ENCODE measurements around the gene H6PD.

The H6PD gene

DNA sequence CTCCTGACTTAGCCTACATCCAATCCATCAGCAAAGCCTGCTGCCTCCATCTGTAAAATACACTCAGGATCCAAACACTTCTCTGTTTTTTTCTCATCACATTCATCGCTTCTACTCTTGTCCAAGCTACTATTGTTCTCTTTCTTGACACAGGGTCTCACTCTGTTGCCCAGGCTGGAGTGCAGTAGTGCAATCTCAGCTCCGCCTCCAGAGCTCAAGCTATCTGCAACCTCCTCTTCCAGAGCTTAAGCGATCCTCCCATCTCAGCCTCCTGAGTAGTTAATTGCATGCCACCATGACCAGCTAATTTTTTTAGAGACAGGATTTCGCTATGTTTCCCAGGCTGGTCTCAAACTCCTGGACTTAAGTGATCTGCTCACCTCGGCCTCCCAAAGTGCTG is 44.3 kb upstream of the H6PD start:
- H3K4me2 ChIP-seq (ENCODE audit: low read length) = no peak overlapping the region
- no peaks in the 10 kb centered on the region for H3K9me3 ChIP-seq (ENCODE audit: insufficient read depth, low read length)

GRCh38 chr1:9191231-9191630 is 43.3 kb upstream of the H6PD start:
- TF ChIP-seq EZH2phosphoT487 (IDR thresholded peaks at IDR 0.05; ENCODE audit: low read depth) = no peak
- TF ChIP-seq, protein P1, sequence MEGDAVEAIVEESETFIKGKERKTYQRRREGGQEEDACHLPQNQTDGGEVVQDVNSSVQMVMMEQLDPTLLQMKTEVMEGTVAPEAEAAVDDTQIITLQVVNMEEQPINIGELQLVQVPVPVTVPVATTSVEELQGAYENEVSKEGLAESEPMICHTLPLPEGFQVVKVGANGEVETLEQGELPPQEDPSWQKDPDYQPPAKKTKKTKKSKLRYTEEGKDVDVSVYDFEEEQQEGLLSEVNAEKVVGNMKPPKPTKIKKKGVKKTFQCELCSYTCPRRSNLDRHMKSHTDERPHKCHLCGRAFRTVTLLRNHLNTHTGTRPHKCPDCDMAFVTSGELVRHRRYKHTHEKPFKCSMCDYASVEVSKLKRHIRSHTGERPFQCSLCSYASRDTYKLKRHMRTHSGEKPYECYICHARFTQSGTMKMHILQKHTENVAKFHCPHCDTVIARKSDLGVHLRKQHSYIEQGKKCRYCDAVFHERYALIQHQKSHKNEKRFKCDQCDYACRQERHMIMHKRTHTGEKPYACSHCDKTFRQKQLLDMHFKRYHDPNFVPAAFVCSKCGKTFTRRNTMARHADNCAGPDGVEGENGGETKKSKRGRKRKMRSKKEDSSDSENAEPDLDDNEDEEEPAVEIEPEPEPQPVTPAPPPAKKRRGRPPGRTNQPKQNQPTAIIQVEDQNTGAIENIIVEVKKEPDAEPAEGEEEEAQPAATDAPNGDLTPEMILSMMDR (IDR thresholded peaks at IDR 0.05; ENCODE audit: low read depth, low read length) = no peak
- H3K27me3 ChIP-seq (ENCODE audit: low read depth, low read length) = no peaks in the 10 kb centered on the region
- H3K36me3 ChIP-seq (replicated peaks; ENCODE audit: low read depth, low read length) = no peaks in the 10 kb centered on the region
- H4K20me1 ChIP-seq (ENCODE audit: insufficient read depth, low read length) = no peaks in the 10 kb centered on the region
- no peak overlapping the region for H2AFZ ChIP-seq (ENCODE audit: low read depth, low read length)
- no peak overlapping the region for H3K4me2 ChIP-seq (ENCODE audit: low read length)
- peaks cover 8% of the 10 kb centered on the region for H3K4me1 ChIP-seq (ENCODE audit: low read length)
- no peak overlapping the region for H3K27ac ChIP-seq (ENCODE audit: low read length)
- H3K4me3 ChIP-seq (ENCODE audit: low read length) = no peak overlapping the region
- no peaks in the 10 kb centered on the region for H3K9me3 ChIP-seq (ENCODE audit: insufficient read depth, low read length)
- H3K9ac ChIP-seq (ENCODE audit: low read length) = no peak overlapping the region
- H3K79me2 ChIP-seq (ENCODE audit: low read length) = no peaks in the 10 kb centered on the region

More for the DNA sequence above, 44.3 kb upstream of the H6PD start:
- H3K27ac ChIP-seq (ENCODE audit: low read length) = no peak overlapping the region
- TF ChIP-seq, protein P1 (IDR thresholded peaks at IDR 0.05; ENCODE audit: low read depth, low read length) = no peak
- no peak for TF ChIP-seq EZH2phosphoT487 (IDR thresholded peaks at IDR 0.05; ENCODE audit: low read depth)
- no peaks in the 10 kb centered on the region for H3K36me3 ChIP-seq (replicated peaks; ENCODE audit: low read depth, low read length)
- no peak overlapping the region for H3K4me3 ChIP-seq (ENCODE audit: low read length)
- no peak overlapping the region for H2AFZ ChIP-seq (ENCODE audit: low read depth, low read length)
- 0 out of 2 replicates have a peak, but pooled peaks cover 4% of the 10 kb centered on the region for H3K4me1 ChIP-seq (ENCODE audit: low read length)
- no peaks in the 10 kb centered on the region for H3K27me3 ChIP-seq (ENCODE audit: low read depth, low read length)
- no peak overlapping the region for H3K9ac ChIP-seq (ENCODE audit: low read length)
- no peaks in the 10 kb centered on the region for H4K20me1 ChIP-seq (ENCODE audit: insufficient read depth, low read length)
- no peaks in the 10 kb centered on the region for H3K79me2 ChIP-seq (ENCODE audit: low read length)

- H3K4me2 ChIP-seq (ENCODE audit: low read length) = no peak overlapping the region
- H3K4me1 ChIP-seq (ENCODE audit: low read length) = peaks cover 6% of the 10 kb centered on the region
- no peaks in the 10 kb centered on the region for H3K36me3 ChIP-seq (replicated peaks; ENCODE audit: low read depth, low read length)
- H3K79me2 ChIP-seq (ENCODE audit: low read length) = no peaks in the 10 kb centered on the region
- no peaks in the 10 kb centered on the region for H3K9me3 ChIP-seq (ENCODE audit: insufficient read depth, low read length)
- no peak overlapping the region for H3K27ac ChIP-seq (ENCODE audit: low read length)
- H4K20me1 ChIP-seq (ENCODE audit: insufficient read depth, low read length) = no peaks in the 10 kb centered on the region
- no peak overlapping the region for H2AFZ ChIP-seq (ENCODE audit: low read depth, low read length)
- no peak overlapping the region for H3K4me3 ChIP-seq (ENCODE audit: low read length)
- H3K27me3 ChIP-seq (ENCODE audit: low read depth, low read length) = no peaks in the 10 kb centered on the region
- H3K9ac ChIP-seq (ENCODE audit: low read length) = no peak overlapping the region
- no peak for TF ChIP-seq EZH2phosphoT487 (IDR thresholded peaks at IDR 0.05; ENCODE audit: low read depth)
- TF ChIP-seq, protein P1 (IDR thresholded peaks at IDR 0.05; ENCODE audit: low read depth, low read length) = no peak
Measured at GRCh38 chr1:9192578-9193232, 41.9 kb upstream of the H6PD start.

- Histone ChIP-seq H3K4me3 (ENCODE audit: low read length) (no peak overlapping the region), H3K27me3 (ENCODE audit: low read depth, low read length) (no peaks in the 10 kb centered on the region), H3K9me3 (ENCODE audit: insufficient read depth, low read length) (no peaks in the 10 kb centered on the region), H3K4me1 (ENCODE audit: low read length) (peaks cover 6% of the 10 kb centered on the region), H3K27ac (ENCODE audit: low read length) (no peak overlapping the region), H4K20me1 (ENCODE audit: insufficient read depth, low read length) (no peaks in the 10 kb centered on the region), H2AFZ (ENCODE audit: low read depth, low read length) (no peak overlapping the region), H3K4me2 (ENCODE audit: low read length) (no peak overlapping the region), H3K79me2 (ENCODE audit: low read length) (no peaks in the 10 kb centered on the region), H3K9ac (ENCODE audit: low read length) (no peak overlapping the region), H3K36me3 (replicated peaks; ENCODE audit: low read depth, low read length) (no peaks in the 10 kb centered on the region)
- TF ChIP-seq EZH2phosphoT487 (IDR thresholded peaks at IDR 0.05; ENCODE audit: low read depth) = no peak
- TF ChIP-seq, protein P1 (IDR thresholded peaks at IDR 0.05; ENCODE audit: low read depth, low read length) = no peak
Measured at GRCh38 chr1:9193233-9193625, 41.3 kb upstream of the H6PD start.
